22Rv1 (cell line): Measurements from ENCODE around the gene BPIFB3.

Experiments
- H3K27ac ChIP-seq: fragments of 450-650 bp; 2 replicates; pipeline ENCODE4 v1.5.1; 2017
- CTCF ChIP-seq: fragments of 450-650 bp; IDR thresholded peaks from 2 replicates; pipeline ENCODE4 v1.5.1; 2017; ENCODE audit warnings: mild to moderate bottlenecking
- ZFX ChIP-seq: fragments of 450-650 bp; IDR thresholded peaks from 2 replicates; pipeline ENCODE4 v1.6.1; 2017; ENCODE audit warnings: antibody characterized with exemption, borderline replicate concordance

Gene BPIFB3

GRCh38 chr20:33017542-33017941 lies 36.2 kb upstream of the BPIFB3 start:
- no peak for TF ChIP-seq CTCF
- TF ChIP-seq ZFX: no peak
- no peak overlapping the region for H3K27ac ChIP-seq

- TF ChIP-seq ZFX: no peak
- no peak for TF ChIP-seq CTCF
- no peak overlapping the region for H3K27ac ChIP-seq
These were observed 35.4 kb upstream of the BPIFB3 start for GRCh38 chr20:33018169-33018931.

- TF ChIP-seq ZFX: no peak
- no peak for TF ChIP-seq CTCF
- H3K27ac ChIP-seq: no peak overlapping the region
These were observed 34.0 kb upstream of the BPIFB3 start for GRCh38 chr20:33019465-33020277.

GRCh38 chr20:33020278-33021161 lies 33.2 kb upstream of the BPIFB3 start:
- no peak overlapping the region for H3K27ac ChIP-seq
- TF ChIP-seq ZFX: no peak
- TF ChIP-seq CTCF: no peak

GRCh38 chr20:33021879-33022278 lies 31.8 kb upstream of the BPIFB3 start:
- H3K27ac ChIP-seq: no peak overlapping the region
- TF ChIP-seq CTCF: no peak
- TF ChIP-seq ZFX: no peak

GRCh38 chr20:33022289-33022688 lies 31.4 kb upstream of the BPIFB3 start:
- H3K27ac ChIP-seq: no peak overlapping the region
- TF ChIP-seq CTCF (no peak), ZFX (no peak)
